A549 (cell line): ENCODE data around the gene RNU6-7.

ENCODE experiments used
- EP300 ChIP-seq, 2 experiments: fragments of >200 bp; sonication (Bioruptor Twin); formaldehyde crosslinking; IDR thresholded peaks; 2 replicates in 1 of 2; 3 replicates in 1 of 2; pipeline ENCODE4 v1.6.1; 2016 to 2017
- ESRRA ChIP-seq: fragments of 150-350 bp; IDR thresholded peaks from 2 replicates; pipeline ENCODE4 v1.6.1; 2014; ENCODE audit warnings: mild to moderate bottlenecking, low read length, borderline replicate concordance
- GATA3 ChIP-seq: IDR thresholded peaks from 2 replicates; pipeline ENCODE4 v1.6.1; 2012; ENCODE audit warnings: borderline replicate concordance
- HOXB13 ChIP-seq: fragments of 250-450 bp; sonication (Bioruptor Pico); IDR thresholded peaks from 2 replicates; pipeline ENCODE4 v1.5.0; 2020; ENCODE audit warnings: low read depth, mild to moderate bottlenecking, moderate library complexity
- JUN ChIP-seq, 2 experiments: fragments of >200 bp; sonication (Bioruptor Twin); formaldehyde crosslinking; IDR thresholded peaks; 2 replicates in 1 of 2; 3 replicates in 1 of 2; pipeline ENCODE4 v1.6.1; 2016 to 2017
- MAFK ChIP-seq: fragments of 450-650 bp; IDR thresholded peaks from 2 replicates; pipeline ENCODE4 v1.6.1; 2014; ENCODE audit not compliant: partially characterized antibody
- MAZ ChIP-seq: fragments of 150-350 bp; IDR thresholded peaks from 2 replicates; pipeline ENCODE4 v1.6.1; 2014; ENCODE audit warnings: antibody characterized with exemption, low read depth, low read length, borderline replicate concordance
- NFE2L2 ChIP-seq: fragments of 150-350 bp; conservative IDR thresholded peaks from 2 replicates; pipeline ENCODE4 v1.6.1; 2014; ENCODE audit warnings: low read length
- NR3C1 ChIP-seq: fragments of >200 bp; sonication (Bioruptor Twin); formaldehyde crosslinking; IDR thresholded peaks from 3 replicates; pipeline ENCODE4 v1.6.1; 2017
- POLR2A ChIP-seq: IDR thresholded peaks from 2 replicates; pipeline ENCODE4 v1.6.1; 2012; ENCODE audit warnings: mild to moderate bottlenecking, low read length
- SMC3 ChIP-seq: fragments of >200 bp; sonication (Bioruptor Twin); formaldehyde crosslinking; IDR thresholded peaks from 3 replicates; pipeline ENCODE4 v1.6.1; 2018; ENCODE audit warnings: inconsistent platforms
- ZC3H11A ChIP-seq: fragments of 450-650 bp; IDR thresholded peaks from 2 replicates; pipeline ENCODE4 v1.6.1; 2014; ENCODE audit warnings: antibody characterized with exemption, mild to moderate bottlenecking
- TF ChIP-seq, protein P1 (sequence below): fragments of >200 bp; sonication (Bioruptor Twin); formaldehyde crosslinking; IDR thresholded peaks from 3 replicates; pipeline ENCODE4 v1.5.1; 2016

- TF ChIP-seq, protein P1, sequence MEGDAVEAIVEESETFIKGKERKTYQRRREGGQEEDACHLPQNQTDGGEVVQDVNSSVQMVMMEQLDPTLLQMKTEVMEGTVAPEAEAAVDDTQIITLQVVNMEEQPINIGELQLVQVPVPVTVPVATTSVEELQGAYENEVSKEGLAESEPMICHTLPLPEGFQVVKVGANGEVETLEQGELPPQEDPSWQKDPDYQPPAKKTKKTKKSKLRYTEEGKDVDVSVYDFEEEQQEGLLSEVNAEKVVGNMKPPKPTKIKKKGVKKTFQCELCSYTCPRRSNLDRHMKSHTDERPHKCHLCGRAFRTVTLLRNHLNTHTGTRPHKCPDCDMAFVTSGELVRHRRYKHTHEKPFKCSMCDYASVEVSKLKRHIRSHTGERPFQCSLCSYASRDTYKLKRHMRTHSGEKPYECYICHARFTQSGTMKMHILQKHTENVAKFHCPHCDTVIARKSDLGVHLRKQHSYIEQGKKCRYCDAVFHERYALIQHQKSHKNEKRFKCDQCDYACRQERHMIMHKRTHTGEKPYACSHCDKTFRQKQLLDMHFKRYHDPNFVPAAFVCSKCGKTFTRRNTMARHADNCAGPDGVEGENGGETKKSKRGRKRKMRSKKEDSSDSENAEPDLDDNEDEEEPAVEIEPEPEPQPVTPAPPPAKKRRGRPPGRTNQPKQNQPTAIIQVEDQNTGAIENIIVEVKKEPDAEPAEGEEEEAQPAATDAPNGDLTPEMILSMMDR = no peak
- TF ChIP-seq NFE2L2 (no peak), EP300 (IDR thresholded peaks at IDR 0.05) (no peak), MAFK (no peak), JUN (IDR thresholded peaks at IDR 0.05) (no peak), POLR2A (no peak), NR3C1 (no peak), ZC3H11A (no peak), MAZ (no peak), ESRRA (no peak), SMC3 (no peak), GATA3 (no peak), HOXB13 (no peak)
Observed at GRCh38 chr14:32169191-32169590, 32.7 kb upstream of the RNU6-7 start.
